CD4-positive, alpha-beta memory T cell (primary cell): ENCODE data around the gene ATP5F1D. TPM values are rescaled to one million over a fixed set of nuclear protein-coding genes. Genes with fewer than 3 reads are reported as not detected.

Source experiments
- CTCF ChIA-PET: fragments of 350-600 bp; sonication (Branson Sonifier 250); formaldehyde crosslinking; loops from one replicate; lab custom pipeline; 2021; ENCODE audit warnings: inconsistent platforms; ENCODE audit not compliant: partially characterized antibody; lab: Charles Lee
- POLR2A ChIA-PET: fragments of 350-600 bp; sonication (Branson Sonifier 250); formaldehyde crosslinking; loops from one replicate; lab custom pipeline; 2021; ENCODE audit not compliant: partially characterized antibody; lab: Charles Lee
- DNase-seq, 5 donors: peaks; one replicate each; pipeline versions ENCODE4 v3.0.0 to v3.0.0-alpha.2; 2020 to 2022; ENCODE audit warnings: mixed read lengths in 1 of 5
- H3K27ac ChIP-seq: one replicate; pipeline ENCODE4 v1.7.0; 2013; ENCODE audit warnings: low read depth, low read length
- H3K27me3 ChIP-seq: 2 replicates; pipeline ENCODE4 v1.7.0; 2013; ENCODE audit warnings: mild to moderate bottlenecking, low read length, moderate library complexity; ENCODE audit not compliant: insufficient read depth
- H3K36me3 ChIP-seq: 2 replicates; pipeline ENCODE4 v1.7.0; 2013; ENCODE audit warnings: mild to moderate bottlenecking, low read length, moderate library complexity; ENCODE audit not compliant: insufficient read depth
- H3K4me1 ChIP-seq: 2 replicates; pipeline ENCODE4 v1.7.0; 2013; ENCODE audit warnings: mild to moderate bottlenecking, low read length, moderate library complexity; ENCODE audit not compliant: insufficient read depth
- H3K4me3 ChIP-seq, 2 donors: one replicate each; pipeline ENCODE4 v1.7.0; 2013; ENCODE audit warnings: low read length in 2 of 2, mild to moderate bottlenecking in 1 of 2
- H3K9me3 ChIP-seq, 2 donors: one replicate each; pipeline ENCODE4 v1.7.0; 2013; ENCODE audit warnings: low read length in 2 of 2, control low read depth in 1 of 2; ENCODE audit not compliant: control insufficient read depth in 1 of 2
- H3K27ac Mint-ChIP-seq, 7 donors: one replicate each; pipeline ENCODE4 v1.8.0; 2020 to 2021; ENCODE audit warnings: mixed read lengths in 7 of 7, mild to moderate bottlenecking in 6 of 7, inconsistent platforms in 3 of 7, moderate library complexity in 3 of 7
- H3K27me3 Mint-ChIP-seq, 2 donors: one replicate each; pipeline ENCODE4 v1.8.0; 2020 to 2021; ENCODE audit warnings: mixed read lengths in 2 of 2
- H3K36me3 Mint-ChIP-seq, 2 donors: one replicate each; pipeline ENCODE4 v1.8.0; 2020 to 2021; ENCODE audit warnings: mixed read lengths in 2 of 2, inconsistent platforms in 1 of 2, mild to moderate bottlenecking in 1 of 2
- H3K4me1 Mint-ChIP-seq, 4 donors: one replicate each; pipeline ENCODE4 v1.8.0; 2020 to 2021; ENCODE audit warnings: mixed read lengths in 4 of 4, mild to moderate bottlenecking in 1 of 4
- H3K4me3 Mint-ChIP-seq, 8 donors: one replicate each; pipeline ENCODE4 v1.8.0; 2020 to 2021; ENCODE audit warnings: mixed read lengths in 8 of 8, mild to moderate bottlenecking in 7 of 8, moderate library complexity in 6 of 8, inconsistent platforms in 3 of 8
- H3K9me3 Mint-ChIP-seq, 8 donors: one replicate each; pipeline ENCODE4 v1.8.0; 2020 to 2021; ENCODE audit warnings: mixed read lengths in 8 of 8, mild to moderate bottlenecking in 5 of 8, inconsistent platforms in 3 of 8, moderate library complexity in 1 of 8
- intact Hi-C: fragments of 100-400 bp; cut with micrococcal nuclease; formaldehyde crosslinking; loops from one replicate; pipeline ENCODE4 v1.15.1; 2023
- polyA plus RNA-seq, 2 donors: library from polyadenylated mRNA; unstranded; fragments of 300-500 nt; fragmentation: Illumina TruSeq; gene quantifications; one replicate each; pipeline ENCODE4 v1.2.3, GENCODE V29; 2021
- total RNA-seq, 2 experiments: library from RNA; stranded (reverse); gene quantifications; one replicate each; pipeline ENCODE4 v1.2.3, GENCODE V29; 2021

Gene ATP5F1D
- total and polyA plus RNA-seq, 4 experiments from 2014 or later: 105 to 243 (median 120) TPM

DNA sequence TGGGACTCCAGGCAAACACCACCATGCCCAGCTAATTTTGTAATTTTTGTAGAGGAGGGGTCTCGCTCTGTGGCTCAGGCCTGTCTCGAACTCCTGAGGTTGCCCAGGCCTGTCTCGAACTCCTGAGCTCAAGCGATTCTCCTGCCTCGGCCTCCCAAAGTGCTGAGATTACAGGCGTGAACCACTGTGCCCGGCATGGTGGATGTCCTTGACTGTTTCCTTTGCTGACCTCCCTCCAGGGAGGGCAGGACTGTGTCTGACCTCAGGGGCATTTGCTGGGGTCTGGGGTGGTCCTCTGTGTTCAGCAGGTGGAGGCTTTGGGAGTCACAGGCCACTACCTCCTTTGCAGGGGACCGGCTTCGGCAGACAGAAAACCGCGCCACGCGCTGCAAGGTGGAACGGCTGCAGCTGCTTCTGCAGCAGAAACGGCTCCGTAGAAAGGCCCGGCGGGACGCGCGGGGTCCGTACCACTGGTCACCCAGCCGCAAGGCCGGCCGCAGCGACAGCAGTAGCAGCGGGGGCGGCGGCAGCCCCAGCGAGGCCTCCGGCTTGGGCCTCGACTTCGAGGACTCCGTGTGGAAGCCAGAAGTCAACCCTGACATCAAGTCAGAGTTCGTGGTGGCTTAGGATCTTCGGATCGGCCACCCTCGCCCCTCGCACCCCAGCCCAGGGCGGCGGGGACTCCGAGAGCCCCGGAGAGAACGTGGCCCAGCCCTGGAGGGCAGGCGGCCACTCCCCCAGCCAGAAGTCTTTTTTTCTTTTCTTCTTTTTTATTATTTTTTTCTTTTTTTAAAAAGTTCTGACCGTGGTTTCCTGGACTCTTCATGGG is 15.3 kb downstream of the ATP5F1D start:
- Mint-ChIP-seq H3K27ac (peak overlapping the region in 6 of 7 donors; percentile 46 to 99 (median 92)), H3K36me3 (peaks cover 17 to 34% of the 10 kb centered on the region in 2 donors), H3K27me3 (peaks cover 0 to 2% of the 10 kb centered on the region in 2 donors), H3K9me3 (peaks cover 0 to 5% (median 0%) of the 10 kb centered on the region in 8 donors), H3K4me3 (peak overlapping the region in 6 of 8 donors; percentile 21 to 93 (median 46)), H3K4me1 (peaks cover 28 to 66% (median 45%) of the 10 kb centered on the region in 4 donors)
- CTCF ChIA-PET: interaction anchor here (2.5 to 3.2 kb wide), 2 partner anchors 9 to 12 kb away, joined by 8 to 11 read pairs; no protein-coding TSS in a partner anchor
- DNase-seq: no peak
- POLR2A ChIA-PET: interaction anchor here (0.7 to 10.8 kb wide), 4 partner anchors 10 to 169 kb away, joined by 3 to 397 read pairs (median 40); partner anchors contain the start of genes CIRBP and FAM174C
- no peaks in the 10 kb centered on the region for H3K9me3 ChIP-seq
- H3K27ac ChIP-seq: no peak overlapping the region
- no peaks in the 10 kb centered on the region for H3K27me3 ChIP-seq
- H3K4me3 ChIP-seq: no peak overlapping the region
- peaks cover 29% of the 10 kb centered on the region for H3K36me3 ChIP-seq
- intact Hi-C loops: no loop called here
- peaks cover 80% of the 10 kb centered on the region for H3K4me1 ChIP-seq

DNA sequence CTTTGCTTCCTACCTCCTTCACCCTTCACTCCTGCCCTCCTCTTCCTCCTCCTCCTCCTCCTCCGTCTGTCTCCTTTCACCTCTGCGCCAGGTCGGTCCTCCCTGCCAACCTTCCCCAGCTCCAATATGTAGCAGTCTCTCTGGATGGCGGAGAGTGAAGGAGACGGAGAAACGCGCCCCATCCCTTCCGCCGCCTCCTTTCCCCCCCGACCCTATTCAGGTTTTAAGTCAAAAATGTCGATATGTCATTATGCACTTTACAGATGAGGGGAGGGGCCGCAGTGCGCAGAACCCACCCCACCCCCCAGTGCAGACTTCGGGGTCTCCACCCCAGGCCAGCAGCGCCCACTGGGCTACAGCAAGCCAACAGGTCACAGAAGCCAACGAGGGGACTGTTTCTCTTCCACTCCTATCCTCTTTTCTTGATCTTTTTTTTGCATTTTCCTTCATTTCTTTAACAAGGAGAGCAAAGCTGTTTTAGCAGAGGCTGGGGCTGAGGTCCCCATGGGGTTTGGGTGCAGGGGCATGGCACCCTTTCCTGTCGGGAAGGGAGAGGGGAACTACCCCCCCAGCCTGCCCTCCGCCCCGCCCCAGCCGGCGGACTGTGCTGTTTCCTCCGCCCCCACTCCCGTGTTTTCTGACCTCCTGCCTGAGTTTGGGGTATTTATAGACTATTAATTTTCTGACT is 16.1 kb downstream of the ATP5F1D start:
- ChIA-PET CTCF (interaction anchor here (2.5 to 3.2 kb wide), 2 partner anchors 9 to 13 kb away, joined by 8 to 11 read pairs; no protein-coding TSS in a partner anchor), POLR2A (interaction anchor here (7.0 to 10.8 kb wide), 2 partner anchors 9 to 16 kb away, joined by 74 to 397 read pairs; partner anchors contain the start of genes CIRBP and FAM174C)
- Histone ChIP-seq H3K9me3 (no peaks in the 10 kb centered on the region), H3K27me3 (no peaks in the 10 kb centered on the region), H3K4me3 (no peak overlapping the region), H3K36me3 (peaks cover 29% of the 10 kb centered on the region), H3K4me1 (peaks cover 88% of the 10 kb centered on the region), H3K27ac (peak overlapping the region; percentile 87)
- peak overlapping the region; percentile 77 to 99 (median 98) for H3K27ac Mint-ChIP-seq
- intact Hi-C loops: no loop called here
- H3K9me3 Mint-ChIP-seq: peaks cover 0 to 5% (median 0%) of the 10 kb centered on the region in 8 donors
- H3K36me3 Mint-ChIP-seq: peaks cover 17 to 32% of the 10 kb centered on the region in 2 donors
- H3K4me1 Mint-ChIP-seq: peaks cover 29 to 65% (median 49%) of the 10 kb centered on the region in 4 donors
- DNase-seq: no peak
- H3K27me3 Mint-ChIP-seq: peaks cover 0 to 3% of the 10 kb centered on the region in 2 donors
- peak overlapping the region in 7 of 8 donors; percentile 21 to 93 (median 88) for H3K4me3 Mint-ChIP-seq

DNA sequence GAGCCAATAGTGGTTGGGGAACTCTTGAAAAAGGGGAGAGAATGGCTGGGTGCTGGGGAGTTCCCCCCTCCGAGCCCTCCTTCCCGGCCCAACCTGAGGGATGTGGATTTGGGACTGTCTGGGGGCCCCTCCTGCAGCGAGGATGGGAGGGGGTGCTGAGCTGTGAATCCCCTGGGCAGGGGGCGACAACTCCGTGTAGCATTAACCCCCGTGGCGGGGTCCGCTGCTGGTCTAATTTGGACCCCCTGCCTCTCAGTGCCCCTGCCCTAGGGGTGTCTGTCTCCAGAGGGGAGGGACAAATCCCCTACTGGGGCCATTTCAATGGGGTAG is 16.6 kb downstream of the ATP5F1D start:
- Mint-ChIP-seq H3K4me1 (peaks cover 29 to 67% (median 49%) of the 10 kb centered on the region in 4 donors), H3K27me3 (peaks cover 0 to 3% of the 10 kb centered on the region in 2 donors), H3K4me3 (peak overlapping the region; percentile 15 to 93 (median 88)), H3K36me3 (peaks cover 17 to 32% of the 10 kb centered on the region in 2 donors), H3K27ac (peak overlapping the region; percentile 95 to 99 (median 99)), H3K9me3 (peaks cover 0 to 5% (median 0%) of the 10 kb centered on the region in 8 donors)
- no peak for DNase-seq
- Histone ChIP-seq H3K4me1 (peaks cover 92% of the 10 kb centered on the region), H3K27me3 (no peaks in the 10 kb centered on the region), H3K4me3 (peak overlapping the region in 1 of 2 donors; percentile 41), H3K36me3 (peaks cover 29% of the 10 kb centered on the region), H3K9me3 (no peaks in the 10 kb centered on the region), H3K27ac (peak overlapping the region; percentile 87)
- ChIA-PET CTCF (no interaction called here), POLR2A (interaction anchor here (1.9 to 12.0 kb wide), 4 partner anchors 8 to 16 kb away, joined by 6 to 650 read pairs (median 236); partner anchors contain the start of genes ATP5F1D, CBARP, CIRBP and FAM174C)
- intact Hi-C loops: no loop called here

DNA sequence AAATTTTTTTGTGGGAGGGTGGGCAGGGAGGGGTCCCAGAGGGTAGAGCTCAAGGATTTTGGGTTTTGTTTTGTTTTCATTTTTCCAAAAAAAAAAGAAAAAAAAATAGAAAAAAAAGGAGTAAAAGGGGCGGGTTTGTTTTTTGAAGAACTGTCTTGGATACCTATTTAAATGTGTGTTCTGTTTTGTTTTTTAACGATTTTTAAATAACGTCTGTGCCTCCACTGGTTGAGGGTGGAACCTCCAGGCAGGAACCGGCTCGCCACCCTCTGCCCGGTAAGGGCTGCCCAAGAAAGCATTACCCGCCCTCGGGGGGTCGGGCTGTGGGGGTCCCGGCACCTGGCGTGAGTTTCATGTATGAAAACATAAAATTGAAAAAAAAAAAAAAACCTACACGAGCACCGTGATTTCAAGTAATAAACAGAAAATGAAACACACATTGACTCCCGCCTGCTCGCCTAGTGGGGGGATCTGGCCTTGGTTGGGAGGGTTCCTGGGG is 17.2 kb downstream of the ATP5F1D start:
- Mint-ChIP-seq H3K36me3 (peaks cover 17 to 27% of the 10 kb centered on the region in 2 donors), H3K4me1 (peaks cover 29 to 62% (median 45%) of the 10 kb centered on the region in 4 donors)
- intact Hi-C loops: loop anchor here (1.0 kb wide), 2 partner anchors 9 to 11 kb away; partner anchors contain the start of gene CIRBP

DNA sequence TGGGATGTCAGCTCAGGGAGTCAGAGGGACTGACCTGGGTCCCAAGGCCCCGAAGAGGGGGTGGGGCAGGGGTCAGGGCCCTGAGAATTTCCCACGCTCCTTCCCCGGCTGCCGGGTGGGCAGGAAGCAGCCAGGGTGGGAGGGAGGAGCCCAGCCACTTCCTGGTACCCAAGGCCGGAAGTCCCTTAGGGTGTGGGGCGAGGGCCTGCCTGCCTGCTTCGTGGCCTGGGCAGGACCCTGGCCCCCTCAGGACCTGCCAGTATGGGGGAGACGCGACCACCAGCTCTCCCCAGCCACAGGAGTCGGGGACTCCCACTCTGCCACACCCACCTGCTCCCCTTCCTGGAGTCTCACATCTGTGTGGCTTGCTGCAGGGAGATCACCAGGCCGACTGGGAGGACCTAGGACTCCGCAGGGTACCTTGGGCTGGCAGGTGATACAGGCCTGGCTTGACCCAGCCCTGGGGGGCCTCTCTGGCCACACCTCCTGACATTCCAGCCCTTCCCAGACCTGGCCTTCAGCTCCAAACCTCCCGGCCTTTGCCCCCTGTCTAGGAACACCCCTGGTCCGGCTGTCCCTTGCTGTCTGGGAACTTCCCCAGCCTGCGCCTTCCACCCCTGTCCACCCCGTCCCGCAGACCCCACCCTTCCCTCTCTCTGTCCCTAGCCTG is 17.8 kb downstream of the ATP5F1D start:
- Mint-ChIP-seq H3K4me3 (peak overlapping the region; percentile 87 to 93 (median 89)), H3K9me3 (peaks cover 0 to 5% (median 0%) of the 10 kb centered on the region in 8 donors), H3K27me3 (peaks cover 0 to 3% of the 10 kb centered on the region in 2 donors), H3K27ac (peak overlapping the region; percentile 95 to 99 (median 99)), H3K36me3 (peaks cover 17 to 27% of the 10 kb centered on the region in 2 donors), H3K4me1 (peaks cover 29 to 60% (median 45%) of the 10 kb centered on the region in 4 donors)
- ChIA-PET POLR2A (interaction anchor here (1.0 to 12.0 kb wide), 9 partner anchors 8 to 231 kb away, joined by 3 to 650 read pairs (median 6); partner anchors contain the start of genes ATP5F1D, CBARP, CIRBP and FAM174C), CTCF (interaction anchor here (10.8 kb wide), 1 partner anchor 14 kb away, joined by 364 read pairs; no protein-coding TSS in a partner anchor)
- peaks cover 82% of the 10 kb centered on the region for H3K4me1 ChIP-seq
- no peaks in the 10 kb centered on the region for H3K27me3 ChIP-seq
- intact Hi-C loops: loop anchor here (1.0 kb wide), 2 partner anchors 10 kb away; partner anchors contain the start of gene CIRBP
- peak; percentile 75 to 86 (median 80) for DNase-seq
- peaks cover 25% of the 10 kb centered on the region for H3K36me3 ChIP-seq
- H3K9me3 ChIP-seq: no peaks in the 10 kb centered on the region
- peak overlapping the region; percentile 4 to 78 for H3K4me3 ChIP-seq
- H3K27ac ChIP-seq: peak overlapping the region; percentile 87

More for the DNA sequence above, 17.2 kb downstream of the ATP5F1D start:
- ChIA-PET CTCF (no interaction called here), POLR2A (interaction anchor here (1.0 to 12.0 kb wide), 7 partner anchors 8 to 184 kb away, joined by 3 to 650 read pairs (median 9); partner anchors contain the start of genes ATP5F1D, CBARP, CIRBP and FAM174C)
- Mint-ChIP-seq H3K4me3 (peak overlapping the region; percentile 87 to 93 (median 89)), H3K27me3 (peaks cover 0 to 3% of the 10 kb centered on the region in 2 donors), H3K27ac (peak overlapping the region; percentile 95 to 99 (median 99)), H3K9me3 (peaks cover 0 to 5% (median 0%) of the 10 kb centered on the region in 8 donors)
- peaks cover 29% of the 10 kb centered on the region for H3K36me3 ChIP-seq
- H3K9me3 ChIP-seq: no peaks in the 10 kb centered on the region
- H3K4me1 ChIP-seq: peaks cover 88% of the 10 kb centered on the region
- H3K27me3 ChIP-seq: no peaks in the 10 kb centered on the region
- H3K27ac ChIP-seq: peak overlapping the region; percentile 87
- DNase-seq: no peak
- peak overlapping the region; percentile 4 to 78 for H3K4me3 ChIP-seq
